ENCODE measurements around the gene AAK1. TPM values are rescaled to one million over a fixed set of nuclear protein-coding genes. Genes with fewer than 3 reads are reported as not detected.

AAK1 gene
- total and polyA plus RNA-seq, 10 of the 15 experiments (the other 5 are each of a cell fraction or from before 2014, with no cell fraction given) = 2.9 to 41.4 (median 17.5) TPM

DNA sequence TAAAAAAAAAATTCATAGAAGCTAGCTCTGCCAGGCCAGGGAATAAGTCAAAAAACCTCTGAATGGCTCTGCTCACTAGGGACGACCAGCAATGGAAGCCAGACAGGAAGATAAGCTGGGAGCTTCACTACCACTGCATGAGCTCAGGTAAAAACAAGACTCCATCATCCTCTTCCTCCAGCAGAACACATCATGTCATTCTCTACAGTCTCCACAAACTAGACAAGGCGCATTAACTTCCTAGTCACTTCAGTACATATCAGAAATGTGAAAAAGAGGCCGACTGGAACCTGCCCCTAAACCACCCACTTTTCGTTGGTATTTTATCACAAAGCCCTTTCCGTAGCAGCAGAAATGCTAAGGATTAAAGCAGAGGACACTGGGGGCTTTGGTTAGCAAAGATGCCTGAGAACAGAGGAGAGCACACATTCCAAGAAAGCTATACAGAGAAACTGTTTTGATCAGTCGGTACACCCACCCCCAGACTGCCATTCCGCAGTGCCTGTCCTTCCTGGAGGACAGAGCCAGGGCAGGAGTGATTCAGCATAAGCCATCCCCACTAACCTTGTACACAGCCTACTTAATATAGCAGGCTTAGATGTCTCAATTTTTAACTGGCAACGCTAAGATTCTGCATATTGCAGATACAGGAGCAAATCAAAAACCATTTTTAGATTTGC is 53.4 kb downstream of the AAK1 start:
- Histone ChIP-seq H3K4me3 (no peak overlapping the region), H3K27ac (ENCODE audit: control insufficient read depth, insufficient read depth) (no peak overlapping the region), H3K79me2 (ENCODE audit: control insufficient read depth, insufficient read depth, low read length) (peaks cover 3% of the 10 kb centered on the region), H3K36me3 (ENCODE audit: control insufficient read depth in 2 of 2, insufficient read depth in 2 of 2, low read length in 1 of 2) (no peaks in the 10 kb centered on the region), H3K27me3 (replicated peaks in 1 of 2; ENCODE audit: control insufficient read depth in 2 of 2, insufficient read depth in 2 of 2, low read length in 1 of 2) (no peaks in the 10 kb centered on the region), H3K9ac (ENCODE audit: control insufficient read depth, insufficient read depth, low read length) (no peak overlapping the region), H3K4me2 (ENCODE audit: control insufficient read depth, insufficient read depth) (no peak overlapping the region), H4K20me1 (ENCODE audit: control insufficient read depth, insufficient read depth) (no peaks in the 10 kb centered on the region), H3K9me3 (replicated peaks; ENCODE audit: control insufficient read depth, insufficient read depth, low read length) (no peaks in the 10 kb centered on the region), H2AFZ (ENCODE audit: control insufficient read depth, low read depth, low read length) (no peak overlapping the region), H3K4me1 (ENCODE audit: control insufficient read depth, insufficient read depth, low read length) (peaks cover 7% of the 10 kb centered on the region; the same call in 1 of the 2 replicates)
- 76% methylated on average over 8 of the region's 8 CpGs for WGBS (ENCODE audit: insufficient coverage, insufficient replicate concordance, low lambda C conversion rate, missing lambda C conversion rate)
- ChIA-PET RAD21 (ENCODE audit: unreplicated experiment) (interaction anchor here (0.5 kb wide), 1 partner anchor 539 kb away, joined by 3 read pairs; no protein-coding TSS in a partner anchor), POLR2A (interaction anchor here (0.6 kb wide), 1 partner anchor 66 kb away, joined by 4 read pairs; no protein-coding TSS in a partner anchor), SMC1A (ENCODE audit: uncharacterized antibody, unreplicated experiment) (no interaction called here), CTCF (interaction anchor here (1.0 to 1.1 kb wide), 4 partner anchors 9 to 64 kb away, joined by 3 to 4 read pairs (median 3); no protein-coding TSS in a partner anchor)
- intact Hi-C loops (cut with micrococcal nuclease; ENCODE audit: unreplicated experiment) (no loop called here), in situ Hi-C loops (cut with MboI) (no loop called here)
- ATAC-seq (no peak), FAIRE-seq (no peak), DNase-seq (ENCODE audit: low read depth, low spot score) (no peak)
- BruUV-seq (replicated peaks) = no TSS peak
- TF ChIP-seq ZNF384 (IDR thresholded peaks at IDR 0.05; ENCODE audit: borderline replicate concordance, low read depth, low read length) (no peak), CREB1 (IDR thresholded peaks at IDR 0.05; ENCODE audit: low read depth) (no peak), PML (IDR thresholded peaks at IDR 0.05; ENCODE audit: low read length) (no peak), IKZF1 (conservative IDR thresholded peaks at IDR 0.05) (no peak), FOXM1 (IDR thresholded peaks at IDR 0.05; ENCODE audit: low read depth, low read length) (no peak), NR2C1 (IDR thresholded peaks at IDR 0.05) (no peak), SIX5 (IDR thresholded peaks at IDR 0.05; ENCODE audit: low read depth, low read length, severe bottlenecking) (no peak), SREBF1 (IDR thresholded peaks at IDR 0.05; ENCODE audit: low read length) (no peak)
- TF ChIP-seq, protein P1, sequence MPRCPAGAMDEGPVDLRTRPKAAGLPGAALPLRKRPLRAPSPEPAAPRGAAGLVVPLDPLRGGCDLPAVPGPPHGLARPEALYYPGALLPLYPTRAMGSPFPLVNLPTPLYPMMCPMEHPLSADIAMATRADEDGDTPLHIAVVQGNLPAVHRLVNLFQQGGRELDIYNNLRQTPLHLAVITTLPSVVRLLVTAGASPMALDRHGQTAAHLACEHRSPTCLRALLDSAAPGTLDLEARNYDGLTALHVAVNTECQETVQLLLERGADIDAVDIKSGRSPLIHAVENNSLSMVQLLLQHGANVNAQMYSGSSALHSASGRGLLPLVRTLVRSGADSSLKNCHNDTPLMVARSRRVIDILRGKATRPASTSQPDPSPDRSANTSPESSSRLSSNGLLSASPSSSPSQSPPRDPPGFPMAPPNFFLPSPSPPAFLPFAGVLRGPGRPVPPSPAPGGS (IDR thresholded peaks at IDR 0.05; ENCODE audit: borderline replicate concordance, insufficient read depth, low read depth, low read length, poor library complexity, severe bottlenecking) = no peak
- TF ChIP-seq, protein P2, sequence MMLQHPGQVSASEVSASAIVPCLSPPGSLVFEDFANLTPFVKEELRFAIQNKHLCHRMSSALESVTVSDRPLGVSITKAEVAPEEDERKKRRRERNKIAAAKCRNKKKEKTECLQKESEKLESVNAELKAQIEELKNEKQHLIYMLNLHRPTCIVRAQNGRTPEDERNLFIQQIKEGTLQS (IDR thresholded peaks at IDR 0.05; ENCODE audit: borderline replicate concordance, extremely low read depth, low read depth, low read length) = no peak
- TF ChIP-seq, protein P3, sequence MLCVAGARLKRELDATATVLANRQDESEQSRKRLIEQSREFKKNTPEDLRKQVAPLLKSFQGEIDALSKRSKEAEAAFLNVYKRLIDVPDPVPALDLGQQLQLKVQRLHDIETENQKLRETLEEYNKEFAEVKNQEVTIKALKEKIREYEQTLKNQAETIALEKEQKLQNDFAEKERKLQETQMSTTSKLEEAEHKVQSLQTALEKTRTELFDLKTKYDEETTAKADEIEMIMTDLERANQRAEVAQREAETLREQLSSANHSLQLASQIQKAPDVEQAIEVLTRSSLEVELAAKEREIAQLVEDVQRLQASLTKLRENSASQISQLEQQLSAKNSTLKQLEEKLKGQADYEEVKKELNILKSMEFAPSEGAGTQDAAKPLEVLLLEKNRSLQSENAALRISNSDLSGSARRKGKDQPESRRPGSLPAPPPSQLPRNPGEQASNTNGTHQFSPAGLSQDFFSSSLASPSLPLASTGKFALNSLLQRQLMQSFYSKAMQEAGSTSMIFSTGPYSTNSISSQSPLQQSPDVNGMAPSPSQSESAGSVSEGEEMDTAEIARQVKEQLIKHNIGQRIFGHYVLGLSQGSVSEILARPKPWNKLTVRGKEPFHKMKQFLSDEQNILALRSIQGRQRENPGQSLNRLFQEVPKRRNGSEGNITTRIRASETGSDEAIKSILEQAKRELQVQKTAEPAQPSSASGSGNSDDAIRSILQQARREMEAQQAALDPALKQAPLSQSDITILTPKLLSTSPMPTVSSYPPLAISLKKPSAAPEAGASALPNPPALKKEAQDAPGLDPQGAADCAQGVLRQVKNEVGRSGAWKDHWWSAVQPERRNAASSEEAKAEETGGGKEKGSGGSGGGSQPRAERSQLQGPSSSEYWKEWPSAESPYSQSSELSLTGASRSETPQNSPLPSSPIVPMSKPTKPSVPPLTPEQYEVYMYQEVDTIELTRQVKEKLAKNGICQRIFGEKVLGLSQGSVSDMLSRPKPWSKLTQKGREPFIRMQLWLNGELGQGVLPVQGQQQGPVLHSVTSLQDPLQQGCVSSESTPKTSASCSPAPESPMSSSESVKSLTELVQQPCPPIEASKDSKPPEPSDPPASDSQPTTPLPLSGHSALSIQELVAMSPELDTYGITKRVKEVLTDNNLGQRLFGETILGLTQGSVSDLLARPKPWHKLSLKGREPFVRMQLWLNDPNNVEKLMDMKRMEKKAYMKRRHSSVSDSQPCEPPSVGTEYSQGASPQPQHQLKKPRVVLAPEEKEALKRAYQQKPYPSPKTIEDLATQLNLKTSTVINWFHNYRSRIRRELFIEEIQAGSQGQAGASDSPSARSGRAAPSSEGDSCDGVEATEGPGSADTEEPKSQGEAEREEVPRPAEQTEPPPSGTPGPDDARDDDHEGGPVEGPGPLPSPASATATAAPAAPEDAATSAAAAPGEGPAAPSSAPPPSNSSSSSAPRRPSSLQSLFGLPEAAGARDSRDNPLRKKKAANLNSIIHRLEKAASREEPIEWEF (IDR thresholded peaks at IDR 0.05; ENCODE audit: insufficient replicate concordance, low read depth, low read length) = no peak
- TF ChIP-seq, protein P4, sequence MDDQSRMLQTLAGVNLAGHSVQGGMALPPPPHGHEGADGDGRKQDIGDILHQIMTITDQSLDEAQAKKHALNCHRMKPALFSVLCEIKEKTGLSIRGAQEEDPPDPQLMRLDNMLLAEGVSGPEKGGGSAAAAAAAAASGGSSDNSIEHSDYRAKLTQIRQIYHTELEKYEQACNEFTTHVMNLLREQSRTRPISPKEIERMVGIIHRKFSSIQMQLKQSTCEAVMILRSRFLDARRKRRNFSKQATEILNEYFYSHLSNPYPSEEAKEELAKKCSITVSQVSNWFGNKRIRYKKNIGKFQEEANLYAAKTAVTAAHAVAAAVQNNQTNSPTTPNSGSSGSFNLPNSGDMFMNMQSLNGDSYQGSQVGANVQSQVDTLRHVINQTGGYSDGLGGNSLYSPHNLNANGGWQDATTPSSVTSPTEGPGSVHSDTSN (IDR thresholded peaks at IDR 0.05; ENCODE audit: insufficient replicate concordance, low read depth, low read length) = no peak

Measured in GM12878 (cell line).